NT2/D1 (cell line): ENCODE measurements around the gene LAMB1.

Experiments used
- YY1 ChIP-seq: IDR thresholded peaks from 2 replicates; pipeline ENCODE4 v1.6.1; 2011; ENCODE audit not compliant: insufficient read length, insufficient read depth
- ZNF274 ChIP-seq: IDR thresholded peaks from 2 replicates; pipeline ENCODE4 v1.6.1; 2011; ENCODE audit warnings: mild to moderate bottlenecking, low read depth, low read length

- no peak for TF ChIP-seq YY1
- TF ChIP-seq ZNF274, result no peak
Observed at GRCh38 chr7:108012499-108013430, 9.8 kb upstream of the LAMB1 start.
